H1 (cell line): Measurements from ENCODE around the gene ARPP21.

Experiments used
- GTF2F1 ChIP-seq: IDR thresholded peaks from 2 replicates; pipeline ENCODE4 v1.6.1; 2012; ENCODE audit warnings: low read depth, low read length, improper control_type of control experiment, borderline replicate concordance
- KDM5A ChIP-seq: fragments of 200-600 bp; IDR thresholded peaks from 2 replicates; pipeline ENCODE4 v1.7.1; 2012; ENCODE audit warnings: mild to moderate bottlenecking, low read length, inconsistent platforms, mixed read lengths
- MAFK ChIP-seq: IDR thresholded peaks from 2 replicates; pipeline ENCODE4 v1.6.1; 2012; ENCODE audit warnings: low read depth, mild to moderate bottlenecking, improper control_type of control experiment, low read length
- POLR2A ChIP-seq, 2 experiments: IDR thresholded peaks; 1 replicate in 1 of 2; 2 replicates in 1 of 2; pipeline ENCODE4 v1.6.1; 2011; ENCODE audit warnings: low read depth in 2 of 2, low read length in 2 of 2, mild to moderate bottlenecking in 2 of 2; ENCODE audit errors: control extremely low read depth in 1 of 2
- TAF1 ChIP-seq: IDR thresholded peaks from 2 replicates; pipeline ENCODE4 v1.6.1; 2011; ENCODE audit warnings: mild to moderate bottlenecking, low read depth, low read length

DNA sequence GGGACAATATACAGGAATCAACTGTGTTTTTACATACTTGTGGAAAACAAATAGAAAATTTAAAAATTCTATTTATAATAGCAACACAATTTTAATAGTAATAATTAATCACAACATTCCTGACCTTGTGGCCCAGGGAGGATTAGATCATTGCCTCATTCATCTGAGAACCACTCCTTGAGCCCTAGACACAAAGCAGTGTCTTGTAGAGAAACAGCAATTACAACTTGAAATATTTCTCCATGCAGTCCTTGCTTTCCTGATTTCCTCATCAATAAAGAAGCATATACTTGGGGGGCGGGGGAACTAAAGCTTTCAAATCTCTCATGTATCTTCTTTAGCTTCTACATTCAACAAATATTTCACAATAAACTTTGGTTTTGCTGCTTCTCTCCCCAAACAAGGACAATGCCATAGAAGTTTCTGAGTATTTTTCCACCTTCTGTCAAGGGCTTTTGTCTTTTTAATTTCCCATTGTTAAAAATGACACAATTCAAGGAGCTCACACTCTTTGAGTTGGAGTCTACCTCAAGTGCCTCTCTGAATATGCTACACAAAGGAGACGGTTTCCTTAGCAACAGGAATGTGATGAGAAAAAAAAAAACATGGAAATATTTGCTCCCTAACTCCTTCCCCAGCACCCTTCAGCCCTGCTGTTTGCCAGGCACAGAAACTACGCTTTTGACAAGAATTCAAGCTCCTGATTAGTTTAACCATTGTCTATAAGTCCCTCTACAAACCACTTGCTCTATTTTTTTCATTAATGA, 118.8 kb downstream of the ARPP21 start:
- TF ChIP-seq GTF2F1, result no peak
- TF ChIP-seq TAF1, result no peak
- no peak for TF ChIP-seq KDM5A
- TF ChIP-seq MAFK, result no peak
- TF ChIP-seq POLR2A (IDR thresholded peaks at IDR 0.05; ENCODE audit: control extremely low read depth in 1 of 2, low read depth in 2 of 2, low read length in 2 of 2), result no peak
